CD4-positive, alpha-beta T cell (primary cell): Measurements from ENCODE around the gene ZNF69. TPM values are rescaled to one million over a fixed set of nuclear protein-coding genes. Genes with fewer than 3 reads are reported as not detected.
"Not testable (repeated sequence)": the region's sequence is repeated elsewhere in the genome, so short reads cannot be mapped to it uniquely, and the experiment has no call there.

Experiments used
- ATAC-seq: fragments of 200-7000 bp; cut with Tn5 transposase; one replicate; pipeline ENCODE4 v1.10.0; 2022; ENCODE audit warnings: mild to moderate bottlenecking; ENCODE audit not compliant: poor library complexity
- CTCF ChIA-PET: fragments of 350-600 bp; sonication (Branson Sonifier 250); formaldehyde crosslinking; loops from one replicate; lab custom pipeline; 2021; ENCODE audit warnings: antibody characterized with exemption, inconsistent platforms; lab: Charles Lee
- POLR2A ChIA-PET: fragments of 350-600 bp; sonication (Branson Sonifier 250); formaldehyde crosslinking; loops from one replicate; lab custom pipeline; 2021; ENCODE audit warnings: antibody characterized with exemption, inconsistent platforms; lab: Charles Lee
- DNase-seq, 14 experiments: peaks; one replicate each; pipeline ENCODE4 v3.0.0-alpha.2; 2013 to 2020; ENCODE audit warnings: mixed read lengths in 2 of 14
- H3K27ac ChIP-seq, 2 donors: one replicate each; pipeline versions ENCODE4 v1.5.1 to v1.7.0; 2013; ENCODE audit warnings: low read length in 2 of 2, low read depth in 1 of 2, mild to moderate bottlenecking in 1 of 2
- H3K27me3 ChIP-seq, 2 experiments: 1 replicate in 1 of 2; 2 replicates in 1 of 2; pipeline versions ENCODE4 v1.6.1 to v1.7.0; 2013; ENCODE audit warnings: low read length in 2 of 2, control low read depth in 1 of 2, mild to moderate bottlenecking in 1 of 2, moderate library complexity in 1 of 2; ENCODE audit not compliant: insufficient read depth in 2 of 2, control insufficient read depth in 1 of 2
- H3K36me3 ChIP-seq: one replicate; pipeline ENCODE4 v1.6.1; 2013; ENCODE audit warnings: low read length, control low read depth; ENCODE audit not compliant: insufficient read depth
- H3K4me1 ChIP-seq: one replicate; pipeline ENCODE4 v1.6.1; 2013; ENCODE audit warnings: low read length, control low read depth; ENCODE audit not compliant: insufficient read depth
- H3K4me3 ChIP-seq: one replicate; pipeline ENCODE4 v1.5.1; 2013; ENCODE audit warnings: mild to moderate bottlenecking, low read length, moderate library complexity
- H3K9me3 ChIP-seq, 2 experiments: 1 replicate in 1 of 2; 2 replicates in 1 of 2; pipeline versions ENCODE4 v1.6.1 to v1.7.0; 2013; ENCODE audit warnings: low read length in 2 of 2, mild to moderate bottlenecking in 2 of 2, control low read depth in 1 of 2, moderate library complexity in 1 of 2; ENCODE audit not compliant: control insufficient read depth in 1 of 2, insufficient read depth in 1 of 2
- H3K27ac Mint-ChIP-seq: one replicate; pipeline ENCODE4 v1.8.0; 2020; ENCODE audit warnings: mixed read lengths
- H3K27me3 Mint-ChIP-seq: one replicate; pipeline ENCODE4 v1.8.0; 2021; ENCODE audit warnings: mixed read lengths
- H3K36me3 Mint-ChIP-seq: one replicate; pipeline ENCODE4 v1.8.0; 2021; ENCODE audit warnings: low read depth, mixed read lengths
- H3K4me1 Mint-ChIP-seq: one replicate; pipeline ENCODE4 v1.8.0; 2021; ENCODE audit warnings: low read depth, mixed read lengths
- H3K4me3 Mint-ChIP-seq: one replicate; pipeline ENCODE4 v1.8.0; 2020; ENCODE audit warnings: mild to moderate bottlenecking, mixed read lengths
- H3K9me3 Mint-ChIP-seq: one replicate; pipeline ENCODE4 v1.8.0; 2020; ENCODE audit warnings: mixed read lengths
- CTCF ChIP-seq: fragments of 200-600 bp; IDR thresholded peaks from one replicate; pipeline ENCODE4 v1.8.0; 2022; ENCODE audit warnings: antibody characterized with exemption, mild to moderate bottlenecking
- intact Hi-C, 2 experiments: fragments of 100-400 bp; cut with DNase I in 1 of 2; cut with micrococcal nuclease in 1 of 2; formaldehyde crosslinking; loops; one replicate each; pipeline versions ENCODE4 v1.15.1 to v1.9.0; 2023 to 2025; cut with DNase I, micrococcal nuclease
- total RNA-seq, 174 experiments: library from RNA in 2 of 174; stranded (reverse) in 2 of 174; gene quantifications; one replicate each; pipeline ENCODE4 v1.2.3 and lab custom pipeline; 2021 to 2026

ZNF69 gene
- total RNA-seq, 2 experiments from 2014 or later = 2.4 to 3.5 TPM

- intact Hi-C loops = loop anchor here (5.0 kb wide), 1 partner anchor 36 kb away; the partner anchor contains the start of gene ZNF440 (in 2 of the 2)
- CTCF ChIA-PET = no interaction called here
- peak overlapping the region; percentile 93 for H3K4me3 Mint-ChIP-seq
- no peaks in the 10 kb centered on the region for H3K27me3 Mint-ChIP-seq
- peaks cover 3 to 13% of the 10 kb centered on the region in 2 experiments for H3K9me3 ChIP-seq
- POLR2A ChIA-PET = interaction anchor here (0.6 to 1.7 kb wide), 10 partner anchors 34 to 1940 kb away, joined by 3 to 9 read pairs (median 4); partner anchors contain the start of genes ZNF136, ZNF440, ZNF491 and ZNF69
- H3K27me3 ChIP-seq = no peaks in the 10 kb centered on the region
- peaks cover 34% of the 10 kb centered on the region for H3K36me3 Mint-ChIP-seq
- H3K36me3 ChIP-seq = peaks cover under 1% of the 10 kb centered on the region
- DNase-seq (no peak), ATAC-seq (no peak)
- no peaks in the 10 kb centered on the region for H3K9me3 Mint-ChIP-seq
- H3K4me1 ChIP-seq = peaks cover 20% of the 10 kb centered on the region
- TF ChIP-seq CTCF = no peak
- peak overlapping the region; percentile 61 for H3K4me3 ChIP-seq
- H3K4me1 Mint-ChIP-seq = peaks cover 20% of the 10 kb centered on the region
- H3K27ac Mint-ChIP-seq = peak overlapping the region; percentile 83
- no peak overlapping the region for H3K27ac ChIP-seq
Measured at GRCh38 chr19:11848200-11848593, 39.4 kb upstream of the ZNF69 start.

- Histone ChIP-seq H3K36me3 (peaks cover 5% of the 10 kb centered on the region), H3K27me3 (no peaks in the 10 kb centered on the region), H3K27ac (peak within 1 kb of the TSS in 1 of 2 donors; percentile 61), H3K4me3 (peak within 1 kb of the TSS; percentile 61), H3K9me3 (peaks cover 9 to 13% of the 10 kb centered on the region in 2 experiments), H3K4me1 (peaks cover 20% of the 10 kb centered on the region)
- Mint-ChIP-seq H3K27ac (peak within 1 kb of the TSS; percentile 83), H3K4me1 (peaks cover 20% of the 10 kb centered on the region), H3K36me3 (peaks cover 40% of the 10 kb centered on the region), H3K27me3 (no peaks in the 10 kb centered on the region), H3K4me3 (peak within 1 kb of the TSS; percentile 93), H3K9me3 (no peaks in the 10 kb centered on the region)
- ChIA-PET CTCF (interaction anchor here (0.6 kb wide), 1 partner anchor 51 kb away, joined by 3 read pairs; no protein-coding TSS in a partner anchor), POLR2A (interaction anchor here (0.6 to 1.7 kb wide), 9 partner anchors 35 to 1939 kb away, joined by 3 to 9 read pairs (median 4); partner anchors contain the start of genes ZNF136, ZNF440, ZNF491 and ZNF69)
- DNase-seq = peak; percentile 71 to 94 (median 90)
- peak; percentile 100 for ATAC-seq
- intact Hi-C loops = loop anchor here (5.0 kb wide), 1 partner anchor 37 kb away; the partner anchor contains the start of gene ZNF440 (in 2 of the 2)
- TF ChIP-seq CTCF = no peak
Measured at GRCh38 chr19:11848594-11849469, 38.8 kb upstream of the ZNF69 start, which contains the start of gene ZNF439. TSS of gene ZNF439 (plus strand) at chr19:11848726. CDS start at chr19:11848868, 142 bp downstream.

- H3K27ac Mint-ChIP-seq, ATAC-seq, H3K4me3 Mint-ChIP-seq, H3K27me3 Mint-ChIP-seq, H3K36me3 ChIP-seq, H3K27ac ChIP-seq, intact Hi-C loops, CTCF ChIA-PET, POLR2A ChIA-PET, H3K27me3 ChIP-seq, DNase-seq, H3K9me3 Mint-ChIP-seq, H3K4me3 ChIP-seq: not testable (repeated sequence)
- Mint-ChIP-seq H3K36me3 (peaks cover 52% of the 10 kb centered on the region), H3K4me1 (peaks cover 20% of the 10 kb centered on the region)
- Histone ChIP-seq H3K4me1 (peaks cover 20% of the 10 kb centered on the region), H3K9me3 (peaks cover 21 to 22% of the 10 kb centered on the region in 2 experiments)
Measured at GRCh38 chr19:11850289-11850688, 37.3 kb upstream of the ZNF69 start.
